ENCODE results near the gene IFNL1.
"Not testable (repeated sequence)": the region's sequence is repeated elsewhere in the genome, so short reads cannot be mapped to it uniquely, and the experiment has no call there.

IFNL1 gene

DNA sequence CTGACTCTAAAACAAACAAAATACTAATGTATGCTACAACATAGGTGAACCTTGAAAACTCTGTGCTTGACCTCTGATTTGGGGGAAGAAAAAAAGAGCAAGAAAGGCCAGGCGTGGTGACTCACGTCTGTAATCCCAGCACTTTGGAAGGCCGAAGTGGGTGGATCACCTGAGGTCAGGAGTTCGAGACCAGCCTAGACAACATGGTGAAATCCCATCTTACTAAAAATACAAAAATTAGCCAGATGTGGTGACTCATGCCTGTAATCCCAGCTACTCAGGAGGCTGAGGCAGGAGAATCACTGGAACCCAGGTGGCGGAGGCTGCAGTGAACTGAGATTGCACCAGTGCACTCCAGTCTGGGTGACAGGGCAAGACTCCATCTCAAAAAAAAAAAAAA is 22.3 kb upstream of the IFNL1 start:
- not testable (repeated sequence) for H3K9ac ChIP-seq (ENCODE audit: low read depth, low read length); H3K27ac ChIP-seq (ENCODE audit: low read depth, low read length); H3K4me1 ChIP-seq (ENCODE audit: control insufficient read depth, insufficient read depth, low read length); H3K4me3 ChIP-seq (ENCODE audit: low read depth, low read length); H3K9me3 ChIP-seq (ENCODE audit: control insufficient read depth, insufficient read depth, low read length); H3K36me3 ChIP-seq (ENCODE audit: control insufficient read depth, insufficient read depth, low read length)
- H3K27me3 ChIP-seq (ENCODE audit: control insufficient read depth, insufficient read depth, low read length) = peaks cover 14% of the 10 kb centered on the region

DNA sequence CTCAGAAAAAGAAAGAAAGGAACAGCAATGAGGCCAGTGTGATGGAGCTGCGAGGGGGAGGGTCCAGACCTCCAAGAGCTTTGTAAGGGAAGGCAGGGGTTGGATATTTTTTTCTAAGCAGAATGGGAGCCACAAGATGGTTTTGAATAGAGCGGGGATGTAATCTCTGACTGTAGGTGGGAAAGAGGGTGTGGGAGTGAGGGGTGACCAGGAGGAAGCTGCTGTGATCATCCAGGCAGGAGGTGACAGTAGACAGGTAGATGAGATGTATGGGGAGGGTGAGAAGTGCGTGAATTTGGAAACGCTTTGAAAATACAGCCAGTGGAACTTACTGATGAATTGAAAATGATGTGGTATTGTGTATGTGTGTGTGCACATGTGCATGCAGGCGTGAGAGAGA is 20.6 kb upstream of the IFNL1 start:
- no peak overlapping the region for H3K9ac ChIP-seq (ENCODE audit: low read depth, low read length)
- H3K27ac ChIP-seq (ENCODE audit: low read depth, low read length) = no peak overlapping the region
- H3K4me1 ChIP-seq (ENCODE audit: control insufficient read depth, insufficient read depth, low read length) = no peaks in the 10 kb centered on the region
- H3K27me3 ChIP-seq (ENCODE audit: control insufficient read depth, insufficient read depth, low read length) = peaks cover 8% of the 10 kb centered on the region
- H3K36me3 ChIP-seq (ENCODE audit: control insufficient read depth, insufficient read depth, low read length) = no peaks in the 10 kb centered on the region
- H3K9me3 ChIP-seq (ENCODE audit: control insufficient read depth, insufficient read depth, low read length) = no peaks in the 10 kb centered on the region
- H3K4me3 ChIP-seq (ENCODE audit: low read depth, low read length) = no peak overlapping the region

DNA sequence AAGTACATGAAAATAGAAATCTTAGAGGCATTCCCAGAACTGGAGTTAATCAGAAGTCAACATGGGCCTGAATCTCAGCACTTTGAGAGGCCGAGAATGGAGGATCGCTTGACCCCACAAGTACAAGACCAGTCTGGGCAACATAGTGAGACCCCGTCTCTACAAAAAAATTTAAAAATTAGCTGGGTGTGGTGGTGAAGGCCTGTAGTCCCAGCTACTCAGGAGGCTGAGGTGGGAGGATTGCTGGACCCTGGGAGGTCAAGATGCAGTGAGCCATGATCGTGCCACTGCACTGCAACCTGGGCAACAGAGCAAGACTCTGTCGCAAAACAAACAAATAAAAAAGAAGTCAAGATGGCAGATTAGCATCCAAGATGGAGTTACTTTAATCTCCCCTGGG is 19.5 kb upstream of the IFNL1 start:
- peaks cover 6% of the 10 kb centered on the region for H3K27me3 ChIP-seq (ENCODE audit: control insufficient read depth, insufficient read depth, low read length)

DNA sequence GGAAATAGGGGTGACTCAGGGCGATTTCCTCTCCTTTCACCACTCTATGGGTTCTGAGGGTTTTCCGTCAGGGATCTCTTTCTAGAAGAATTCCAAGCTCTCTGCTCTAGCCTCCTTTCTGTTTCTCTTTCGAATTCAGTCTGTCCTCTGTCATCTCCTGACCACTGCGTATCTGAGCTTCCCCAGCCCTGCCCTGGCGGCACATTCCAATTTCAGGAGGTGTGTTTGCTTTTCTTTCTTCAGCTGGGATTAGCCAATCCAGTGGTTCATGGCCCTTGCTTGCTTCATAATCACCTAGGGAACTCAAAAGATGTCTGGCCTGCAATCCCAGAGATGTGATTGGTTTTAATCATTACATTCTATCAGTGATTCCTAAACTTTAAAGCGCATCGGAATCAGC is 18.6 kb upstream of the IFNL1 start:
- H3K27ac ChIP-seq (ENCODE audit: low read depth, low read length) = no peak overlapping the region
- H3K4me1 ChIP-seq (ENCODE audit: control insufficient read depth, insufficient read depth, low read length) = no peaks in the 10 kb centered on the region
- H3K4me3 ChIP-seq (ENCODE audit: low read depth, low read length) = no peak overlapping the region
- no peaks in the 10 kb centered on the region for H3K36me3 ChIP-seq (ENCODE audit: control insufficient read depth, insufficient read depth, low read length)
- peaks cover 6% of the 10 kb centered on the region for H3K27me3 ChIP-seq (ENCODE audit: control insufficient read depth, insufficient read depth, low read length)
- no peak overlapping the region for H3K9ac ChIP-seq (ENCODE audit: low read depth, low read length)
- H3K9me3 ChIP-seq (ENCODE audit: control insufficient read depth, insufficient read depth, low read length) = no peaks in the 10 kb centered on the region

More for the DNA sequence above, 19.5 kb upstream of the IFNL1 start:
- no peaks in the 10 kb centered on the region for H3K4me1 ChIP-seq (ENCODE audit: control insufficient read depth, insufficient read depth, low read length)
- H3K9ac ChIP-seq (ENCODE audit: low read depth, low read length) = no peak overlapping the region
- H3K9me3 ChIP-seq (ENCODE audit: control insufficient read depth, insufficient read depth, low read length) = no peaks in the 10 kb centered on the region
- H3K4me3 ChIP-seq (ENCODE audit: low read depth, low read length) = no peak overlapping the region
- H3K36me3 ChIP-seq (ENCODE audit: control insufficient read depth, insufficient read depth, low read length) = no peaks in the 10 kb centered on the region
- no peak overlapping the region for H3K27ac ChIP-seq (ENCODE audit: low read depth, low read length)

DNA sequence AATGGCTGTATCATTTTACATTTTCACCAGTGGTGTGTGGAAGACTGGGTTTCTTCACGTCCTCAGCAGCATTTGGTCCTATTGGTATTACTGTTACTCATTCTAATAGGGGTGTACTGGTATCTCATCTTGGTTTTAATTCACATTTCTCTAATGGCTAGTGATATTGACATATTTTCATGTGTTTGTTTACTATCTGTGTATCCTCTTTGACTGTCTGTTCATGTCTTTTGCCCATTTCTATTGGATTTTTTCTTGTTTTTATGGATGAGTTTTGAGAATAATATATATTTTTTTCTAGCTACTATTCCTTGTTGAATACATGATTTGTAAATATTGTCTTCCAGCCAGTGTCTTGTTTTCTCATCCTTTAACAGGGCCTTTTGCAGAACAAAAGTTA is 14.2 kb upstream of the IFNL1 start:
- H3K36me3 ChIP-seq (ENCODE audit: control insufficient read depth, insufficient read depth, low read length) = no peaks in the 10 kb centered on the region
- H3K4me1 ChIP-seq (ENCODE audit: control insufficient read depth, insufficient read depth, low read length) = no peaks in the 10 kb centered on the region
- no peaks in the 10 kb centered on the region for H3K9me3 ChIP-seq (ENCODE audit: control insufficient read depth, insufficient read depth, low read length)
- no peak overlapping the region for H3K4me3 ChIP-seq (ENCODE audit: low read depth, low read length)
- no peak overlapping the region for H3K27ac ChIP-seq (ENCODE audit: low read depth, low read length)
- H3K9ac ChIP-seq (ENCODE audit: low read depth, low read length) = no peak overlapping the region
- no peaks in the 10 kb centered on the region; the same call in none of the 2 replicates for H3K27me3 ChIP-seq (ENCODE audit: control insufficient read depth, insufficient read depth, low read length)

DNA sequence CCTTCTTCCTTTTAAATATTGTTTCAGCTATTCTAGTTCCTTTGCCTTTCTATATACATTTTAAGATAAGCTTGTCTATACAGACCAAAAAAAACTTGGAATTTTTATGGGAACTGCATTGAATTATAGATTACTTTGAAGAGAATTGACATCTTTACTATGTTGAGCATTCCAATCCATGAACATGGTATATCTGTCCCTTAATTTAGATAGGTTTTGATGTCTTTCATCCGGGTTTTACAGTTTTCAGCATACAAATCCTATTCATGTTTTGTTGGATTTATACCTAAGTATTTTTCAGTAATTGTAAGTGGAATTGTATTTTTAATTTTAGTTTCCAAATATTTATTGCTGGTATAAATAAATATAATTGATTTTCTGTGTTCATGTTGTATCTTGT is 12.2 kb upstream of the IFNL1 start:
- Histone ChIP-seq H3K36me3 (ENCODE audit: control insufficient read depth, insufficient read depth, low read length) (no peaks in the 10 kb centered on the region), H3K9me3 (ENCODE audit: control insufficient read depth, insufficient read depth, low read length) (no peaks in the 10 kb centered on the region), H3K4me1 (ENCODE audit: control insufficient read depth, insufficient read depth, low read length) (no peaks in the 10 kb centered on the region), H3K4me3 (ENCODE audit: low read depth, low read length) (no peak overlapping the region), H3K27me3 (ENCODE audit: control insufficient read depth, insufficient read depth, low read length) (no peaks in the 10 kb centered on the region; the same call in 1 of the 2 replicates), H3K9ac (ENCODE audit: low read depth, low read length) (no peak overlapping the region), H3K27ac (ENCODE audit: low read depth, low read length) (no peak overlapping the region)

DNA sequence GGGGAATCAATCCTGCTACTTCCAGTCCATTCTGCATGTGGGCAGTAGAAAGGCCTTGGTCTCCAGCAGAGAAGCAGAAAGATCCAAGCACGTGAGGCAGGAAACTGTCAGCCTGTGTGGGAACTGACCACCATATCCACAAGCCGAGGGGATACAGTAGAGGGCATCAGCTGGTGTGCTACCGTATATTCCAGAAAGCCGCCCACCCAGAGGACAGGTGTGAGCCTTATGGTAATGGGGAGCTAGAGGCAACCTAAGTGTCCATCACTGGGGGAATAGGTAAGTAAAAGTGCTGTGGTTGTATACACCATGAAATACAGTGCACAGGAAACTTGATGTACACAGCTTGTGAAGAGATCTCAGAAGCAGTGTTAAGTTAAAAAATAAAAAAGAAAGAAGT is 2.8 kb upstream of the IFNL1 start:
- Histone ChIP-seq H3K4me1 (ENCODE audit: control insufficient read depth, insufficient read depth, low read length) (no peaks in the 10 kb centered on the region), H3K27me3 (ENCODE audit: control insufficient read depth, insufficient read depth, low read length) (peaks cover 6% of the 10 kb centered on the region), H3K9me3 (ENCODE audit: control insufficient read depth, insufficient read depth, low read length) (no peaks in the 10 kb centered on the region), H3K36me3 (ENCODE audit: control insufficient read depth, insufficient read depth, low read length) (no peaks in the 10 kb centered on the region), H3K4me3 (ENCODE audit: low read depth, low read length) (no peak overlapping the region), H3K27ac (ENCODE audit: low read depth, low read length) (no peak overlapping the region), H3K9ac (ENCODE audit: low read depth, low read length) (no peak overlapping the region)

DNA sequence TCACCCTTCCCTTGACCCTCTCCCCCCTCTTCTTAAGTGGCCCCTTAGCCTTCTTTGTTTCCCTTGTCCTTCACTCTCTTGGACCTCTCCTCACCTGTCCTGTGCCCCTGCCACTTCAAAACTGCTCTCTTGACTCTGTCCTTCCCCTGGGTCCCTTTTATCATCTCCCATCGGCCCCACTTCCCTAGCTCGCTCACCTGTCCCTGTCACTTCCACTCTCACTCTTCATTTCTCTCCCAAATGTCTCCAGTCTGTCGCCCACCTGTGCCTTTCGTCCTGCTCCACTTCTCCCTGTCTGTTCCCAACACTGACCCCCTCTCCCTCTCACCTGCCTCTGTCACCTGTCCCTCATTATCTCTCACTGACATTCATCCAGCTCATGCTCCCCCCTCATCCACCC is 699 bp downstream of the IFNL1 start:
- H3K9ac ChIP-seq (ENCODE audit: low read depth, low read length) = no peak overlapping the region
- H3K9me3 ChIP-seq (ENCODE audit: control insufficient read depth, insufficient read depth, low read length) = no peaks in the 10 kb centered on the region
- peaks cover 4% of the 10 kb centered on the region; the same call in 1 of the 2 replicates for H3K27me3 ChIP-seq (ENCODE audit: control insufficient read depth, insufficient read depth, low read length)
- H3K4me1 ChIP-seq (ENCODE audit: control insufficient read depth, insufficient read depth, low read length) = no peaks in the 10 kb centered on the region
- no peak overlapping the region for H3K4me3 ChIP-seq (ENCODE audit: low read depth, low read length)
- H3K27ac ChIP-seq (ENCODE audit: low read depth, low read length) = no peak overlapping the region
- no peaks in the 10 kb centered on the region for H3K36me3 ChIP-seq (ENCODE audit: control insufficient read depth, insufficient read depth, low read length)

DNA sequence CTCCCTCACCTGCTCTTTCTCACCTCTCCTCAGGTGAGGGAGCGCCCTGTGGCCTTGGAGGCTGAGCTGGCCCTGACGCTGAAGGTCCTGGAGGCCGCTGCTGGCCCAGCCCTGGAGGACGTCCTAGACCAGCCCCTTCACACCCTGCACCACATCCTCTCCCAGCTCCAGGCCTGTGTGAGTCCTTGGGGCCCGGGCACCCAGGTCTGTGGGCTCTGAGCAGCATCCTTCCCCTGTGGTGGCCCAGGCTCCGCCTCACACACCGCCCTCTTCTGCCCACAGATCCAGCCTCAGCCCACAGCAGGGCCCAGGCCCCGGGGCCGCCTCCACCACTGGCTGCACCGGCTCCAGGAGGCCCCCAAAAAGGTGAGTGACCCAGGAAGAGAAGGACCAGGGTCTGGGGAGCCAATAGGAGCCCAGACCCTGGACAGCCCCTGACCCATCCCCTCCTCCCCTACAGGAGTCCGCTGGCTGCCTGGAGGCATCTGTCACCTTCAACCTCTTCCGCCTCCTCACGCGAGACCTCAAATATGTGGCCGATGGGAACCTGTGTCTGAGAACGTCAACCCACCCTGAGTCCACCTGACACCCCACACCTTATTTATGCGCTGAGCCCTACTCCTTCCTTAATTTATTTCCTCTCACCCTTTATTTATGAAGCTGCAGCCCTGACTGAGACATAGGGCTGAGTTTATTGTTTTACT is 1.9 kb downstream of the IFNL1 start:
- Histone ChIP-seq H3K27ac (ENCODE audit: low read depth, low read length) (no peak overlapping the region), H3K36me3 (ENCODE audit: control insufficient read depth, insufficient read depth, low read length) (no peaks in the 10 kb centered on the region), H3K4me3 (ENCODE audit: low read depth, low read length) (no peak overlapping the region), H3K4me1 (ENCODE audit: control insufficient read depth, insufficient read depth, low read length) (peaks cover 1% of the 10 kb centered on the region), H3K27me3 (ENCODE audit: control insufficient read depth, insufficient read depth, low read length) (peaks cover 4% of the 10 kb centered on the region; the same call in 1 of the 2 replicates), H3K9me3 (ENCODE audit: control insufficient read depth, insufficient read depth, low read length) (no peaks in the 10 kb centered on the region), H3K9ac (ENCODE audit: low read depth, low read length) (no peak overlapping the region)

DNA sequence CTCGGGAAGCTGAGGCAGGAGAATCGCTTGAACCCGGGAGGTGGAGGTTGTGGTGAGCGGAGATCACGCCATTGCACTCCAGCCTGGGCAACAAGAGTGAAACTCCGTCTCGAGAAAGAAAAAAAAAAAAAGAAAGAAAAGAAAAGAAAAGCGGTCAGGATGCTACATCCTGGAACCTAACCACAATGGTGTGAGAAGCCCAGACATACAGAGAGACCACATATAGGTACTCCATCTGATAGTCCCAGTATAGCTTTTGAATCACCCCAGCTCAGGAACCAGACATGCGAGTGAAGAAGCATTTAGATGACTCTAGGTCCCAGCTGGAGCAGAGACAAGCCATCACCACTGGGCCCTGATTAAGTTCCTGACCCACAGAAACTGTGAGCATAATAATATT is 3.2 kb downstream of the IFNL1 start:
- Histone ChIP-seq H3K27me3 (ENCODE audit: control insufficient read depth, insufficient read depth, low read length) (peaks cover 5% of the 10 kb centered on the region), H3K9ac (ENCODE audit: low read depth, low read length) (no peak overlapping the region), H3K27ac (ENCODE audit: low read depth, low read length) (no peak overlapping the region), H3K4me3 (ENCODE audit: low read depth, low read length) (no peak overlapping the region), H3K36me3 (ENCODE audit: control insufficient read depth, insufficient read depth, low read length) (no peaks in the 10 kb centered on the region), H3K9me3 (ENCODE audit: control insufficient read depth, insufficient read depth, low read length) (no peaks in the 10 kb centered on the region), H3K4me1 (ENCODE audit: control insufficient read depth, insufficient read depth, low read length) (peaks cover 7% of the 10 kb centered on the region)

DNA sequence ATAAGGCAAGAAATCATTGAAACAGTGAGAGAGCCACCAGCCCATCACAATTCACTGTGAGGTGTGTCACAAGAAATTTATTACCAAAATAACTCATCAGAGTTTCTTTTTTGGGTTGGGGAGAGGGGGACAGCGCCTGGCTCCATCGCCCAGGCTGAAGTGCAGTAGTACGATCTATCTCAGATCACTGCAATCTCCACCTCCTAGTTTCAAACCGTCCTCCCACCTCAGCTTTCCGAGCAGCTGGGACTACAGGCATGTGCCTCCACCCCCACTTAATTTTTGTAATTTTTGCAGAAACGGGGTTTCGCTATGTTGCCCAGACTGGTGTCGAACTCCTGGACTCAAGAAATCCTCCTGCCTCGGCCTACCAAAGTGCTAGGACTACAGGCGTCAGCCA is 3.6 kb downstream of the IFNL1 start:
- H3K27me3 ChIP-seq (ENCODE audit: control insufficient read depth, insufficient read depth, low read length) = peaks cover 8% of the 10 kb centered on the region
- no peak overlapping the region for H3K9ac ChIP-seq (ENCODE audit: low read depth, low read length)
- peaks cover 8% of the 10 kb centered on the region for H3K4me1 ChIP-seq (ENCODE audit: control insufficient read depth, insufficient read depth, low read length)
- H3K9me3 ChIP-seq (ENCODE audit: control insufficient read depth, insufficient read depth, low read length) = no peaks in the 10 kb centered on the region
- H3K27ac ChIP-seq (ENCODE audit: low read depth, low read length) = no peak overlapping the region
- no peak overlapping the region for H3K4me3 ChIP-seq (ENCODE audit: low read depth, low read length)
- H3K36me3 ChIP-seq (ENCODE audit: control insufficient read depth, insufficient read depth, low read length) = no peaks in the 10 kb centered on the region

All from HUES48 (cell line).